HUDEP-2 (cell line): ENCODE data around the gene MIA3.

Experiments
- DNase-seq, 76 experiments: peaks; one replicate each; lab custom pipeline; 2025; ENCODE audit not compliant: unreplicated experiment in 76 of 76; lab: John Stamatoyannopoulos, UW

Gene MIA3

GRCh38 chr1:222617367-222617951 is 438 bp upstream of the MIA3 start:
- peak in 72 of 76 experiments; percentile 18 to 90 (median 77) for DNase-seq

- DNase-seq = peak in 19 of 76 experiments; percentile 1 to 33 (median 10)
These were observed 1.1 kb downstream of the MIA3 start for GRCh38 chr1:222618880-222619596.

- DNase-seq = no peak
These were observed 2.7 kb downstream of the MIA3 start for GRCh38 chr1:222620566-222620965.

GRCh38 chr1:222622765-222623164 is 4.9 kb downstream of the MIA3 start:
- DNase-seq = no peak

- no peak for DNase-seq
These were observed 5.6 kb downstream of the MIA3 start for GRCh38 chr1:222623458-222623857.

GRCh38 chr1:222624214-222624613 is 6.3 kb downstream of the MIA3 start:
- no peak for DNase-seq

GRCh38 chr1:222627232-222627631 is 9.3 kb downstream of the MIA3 start:
- DNase-seq = no peak

GRCh38 chr1:222629921-222630535 is 12.1 kb downstream of the MIA3 start:
- no peak for DNase-seq

- no peak for DNase-seq
These were observed 13.8 kb downstream of the MIA3 start for GRCh38 chr1:222631611-222632208.

GRCh38 chr1:222632749-222633148 is 14.9 kb downstream of the MIA3 start:
- DNase-seq = no peak

- peak in 59 of 76 experiments; percentile 1 to 83 (median 55) for DNase-seq
These were observed 16.5 kb downstream of the MIA3 start for GRCh38 chr1:222634180-222635013.

GRCh38 chr1:222641269-222641948 is 23.5 kb downstream of the MIA3 start:
- DNase-seq = no peak

GRCh38 chr1:222642468-222642867 is 24.6 kb downstream of the MIA3 start:
- no peak for DNase-seq

- peak in 9 of 76 experiments; percentile 8 to 53 (median 40) for DNase-seq
These were observed 25.7 kb downstream of the MIA3 start for GRCh38 chr1:222643606-222643937.

GRCh38 chr1:222643938-222644635 is 26.2 kb downstream of the MIA3 start:
- DNase-seq = peak in 75 of 76 experiments; percentile 47 to 99 (median 95)

GRCh38 chr1:222644636-222644980 is 26.7 kb downstream of the MIA3 start:
- no peak for DNase-seq

GRCh38 chr1:222652676-222653075 is 34.8 kb downstream of the MIA3 start:
- DNase-seq = no peak

- DNase-seq = no peak
These were observed 35.4 kb downstream of the MIA3 start for GRCh38 chr1:222653178-222653827.

GRCh38 chr1:222654849-222655248 is 37.0 kb downstream of the MIA3 start:
- peak in 37 of 76 experiments; percentile 2 to 68 (median 13) for DNase-seq
